Keratinocyte (primary cell): ENCODE results near the gene ARHGAP18. TPM values are rescaled to one million over a fixed set of nuclear protein-coding genes. Genes with fewer than 3 reads are reported as not detected.
A peak's percentile ranks its signal among the peaks of the same experiment; 100 is the strongest.

Experiments
- DNase-seq: peaks from one replicate; pipeline ENCODE4 v3.0.0-alpha.2; 2011; ENCODE audit warnings: low read depth, missing footprints, low spot score
- FAIRE-seq: peaks from 2 replicates; lab custom pipeline; 2011; peaks lifted over from hg19 to GRCh38; lab: Jason Lieb, UNC
- H2AFZ ChIP-seq: 2 replicates; pipeline ENCODE4 v1.6.0; 2012; ENCODE audit warnings: low read length, control low read depth, inconsistent platforms; ENCODE audit not compliant: control insufficient read depth
- H3K27ac ChIP-seq: 2 replicates; pipeline ENCODE4 v1.5.1; 2011; ENCODE audit warnings: low read length; ENCODE audit not compliant: control insufficient read depth, insufficient read depth
- H3K27me3 ChIP-seq: 3 replicates; pipeline ENCODE4 v1.6.0; 2011; ENCODE audit warnings: low read length; ENCODE audit not compliant: control insufficient read depth, insufficient read depth; ENCODE audit errors: extremely low read depth
- H3K36me3 ChIP-seq, 2 experiments: 2 replicates in 1 of 2; 3 replicates in 1 of 2; pipeline ENCODE4 v1.5.1; 2011; ENCODE audit warnings: low read length in 2 of 2, mild to moderate bottlenecking in 1 of 2; ENCODE audit not compliant: control insufficient read depth in 2 of 2, insufficient read depth in 2 of 2; ENCODE audit errors: extremely low read depth in 1 of 2
- H3K4me1 ChIP-seq: 3 replicates; pipeline ENCODE4 v1.5.1; 2011; ENCODE audit warnings: low read length; ENCODE audit not compliant: control insufficient read depth, insufficient read depth; ENCODE audit errors: extremely low read depth
- H3K4me2 ChIP-seq: 3 replicates; pipeline ENCODE4 v1.6.0; 2011; ENCODE audit warnings: low read depth, low read length; ENCODE audit not compliant: control insufficient read depth, insufficient read depth; ENCODE audit errors: extremely low read depth
- H3K4me3 ChIP-seq, 3 experiments: fragments of 200-600 bp in 1 of 3; sonication (generic) in 1 of 3; 2 replicates in 2 of 3; 3 replicates in 1 of 3; pipeline ENCODE4 v1.5.1; 2011 to 2016; ENCODE audit warnings: low read length in 3 of 3, mild to moderate bottlenecking in 3 of 3, control low read depth in 2 of 3, inconsistent platforms in 1 of 3, low read depth in 1 of 3, mixed read lengths in 1 of 3, mixed run types in 1 of 3, moderate library complexity in 1 of 3; ENCODE audit not compliant: control insufficient read depth in 2 of 3, insufficient read depth in 2 of 3; ENCODE audit errors: extremely low read depth in 1 of 3
- H3K79me2 ChIP-seq: 2 replicates; pipeline ENCODE4 v1.6.0; 2012; ENCODE audit warnings: low read length; ENCODE audit not compliant: control insufficient read depth, insufficient read depth
- H3K9ac ChIP-seq: 3 replicates; pipeline ENCODE4 v1.6.0; 2011; ENCODE audit warnings: low read length; ENCODE audit not compliant: control insufficient read depth, insufficient read depth; ENCODE audit errors: extremely low read depth
- H3K9me1 ChIP-seq: 3 replicates; pipeline ENCODE4 v1.6.0; 2011; ENCODE audit warnings: low read length; ENCODE audit not compliant: control insufficient read depth, insufficient read depth; ENCODE audit errors: extremely low read depth
- H3K9me3 ChIP-seq: 2 replicates; pipeline ENCODE4 v1.5.1; 2012; ENCODE audit warnings: low read depth, low read length; ENCODE audit not compliant: control insufficient read depth
- H4K20me1 ChIP-seq: 3 replicates; pipeline ENCODE4 v1.6.0; 2011; ENCODE audit warnings: low read length; ENCODE audit not compliant: control insufficient read depth, insufficient read depth; ENCODE audit errors: extremely low read depth
- EZH2 ChIP-seq: IDR thresholded peaks from one replicate; pipeline ENCODE4 v1.6.1; 2012; ENCODE audit warnings: inconsistent platforms, mild to moderate bottlenecking, low read length, moderate library complexity
- dilution Hi-C: fragments of 300-500 bp; cut with MboI; formaldehyde crosslinking; loops from one replicate; pipeline ENCODE4 v1.7.0; 2020; ENCODE audit warnings: low sequenced_read_pairs; ENCODE audit not compliant: extremely low pct_ligation_motif_present
- polyA plus RNA-seq, 5 experiments: library from polyadenylated mRNA; depleted of rRNA in 3 of 5; stranded (reverse) in 3 of 5; stranded (forward) in 1 of 5; unstranded in 1 of 5; fragments of >200 nt; gene quantifications; 1 replicate in 1 of 5; 2 replicates in 3 of 5; 3 replicates in 1 of 5; pipeline versions ENCODE4 v1.2.1 to v1.2.3, GENCODE V29; 2011 to 2012; ENCODE audit warnings: missing spikeins in 2 of 5, low read depth in 1 of 5, low replicate concordance in 1 of 5
- TF ChIP-seq, protein P1 (sequence below), 3 experiments: IDR thresholded peaks in 1 of 3; conservative IDR thresholded peaks in 1 of 3; optimal IDR thresholded peaks in 1 of 3; 2 replicates in 2 of 3; 3 replicates in 1 of 3; pipeline versions ENCODE3 to v1.5.1; 2011; ENCODE audit warnings: low read length in 3 of 3, mild to moderate bottlenecking in 3 of 3, moderate library complexity in 2 of 3, control low read depth in 1 of 3, inconsistent platforms in 1 of 3; ENCODE audit not compliant: insufficient read depth in 2 of 3; ENCODE audit errors: extremely low read depth in 1 of 3

The ARHGAP18 gene
- polyA plus RNA-seq, 1 donor (not counting 4 experiments of a cell fraction or from before 2014, with no cell fraction given): 17.7 TPM

GRCh38 chr6:129709196-129709768 is 695 bp downstream of the ARHGAP18 start:
- TF ChIP-seq, protein P1, sequence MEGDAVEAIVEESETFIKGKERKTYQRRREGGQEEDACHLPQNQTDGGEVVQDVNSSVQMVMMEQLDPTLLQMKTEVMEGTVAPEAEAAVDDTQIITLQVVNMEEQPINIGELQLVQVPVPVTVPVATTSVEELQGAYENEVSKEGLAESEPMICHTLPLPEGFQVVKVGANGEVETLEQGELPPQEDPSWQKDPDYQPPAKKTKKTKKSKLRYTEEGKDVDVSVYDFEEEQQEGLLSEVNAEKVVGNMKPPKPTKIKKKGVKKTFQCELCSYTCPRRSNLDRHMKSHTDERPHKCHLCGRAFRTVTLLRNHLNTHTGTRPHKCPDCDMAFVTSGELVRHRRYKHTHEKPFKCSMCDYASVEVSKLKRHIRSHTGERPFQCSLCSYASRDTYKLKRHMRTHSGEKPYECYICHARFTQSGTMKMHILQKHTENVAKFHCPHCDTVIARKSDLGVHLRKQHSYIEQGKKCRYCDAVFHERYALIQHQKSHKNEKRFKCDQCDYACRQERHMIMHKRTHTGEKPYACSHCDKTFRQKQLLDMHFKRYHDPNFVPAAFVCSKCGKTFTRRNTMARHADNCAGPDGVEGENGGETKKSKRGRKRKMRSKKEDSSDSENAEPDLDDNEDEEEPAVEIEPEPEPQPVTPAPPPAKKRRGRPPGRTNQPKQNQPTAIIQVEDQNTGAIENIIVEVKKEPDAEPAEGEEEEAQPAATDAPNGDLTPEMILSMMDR (optimal IDR thresholded peaks at IDR 0.05 in 1 of 3, IDR thresholded peaks at IDR 0.05 in 1 of 3, conservative IDR thresholded peaks at IDR 0.05 in 1 of 3; ENCODE audit: extremely low read depth in 1 of 3, insufficient read depth in 2 of 3, low read length in 3 of 3): no peak
- no peak for TF ChIP-seq EZH2
- Histone ChIP-seq H3K9ac (peak overlapping the region; percentile 81), H4K20me1 (no peaks in the 10 kb centered on the region), H3K36me3 (peaks cover 0 to 13% of the 10 kb centered on the region in 2 experiments), H3K4me2 (peak overlapping the region; percentile 73), H2AFZ (no peak overlapping the region), H3K4me3 (peak overlapping the region; percentile 51 to 96 (median 90)), H3K27ac (peak overlapping the region; percentile 76), H3K9me1 (no peaks in the 10 kb centered on the region), H3K4me1 (peaks cover 25% of the 10 kb centered on the region), H3K9me3 (no peaks in the 10 kb centered on the region), H3K27me3 (no peaks in the 10 kb centered on the region), H3K79me2 (peaks cover 56% of the 10 kb centered on the region)
- FAIRE-seq (peak; percentile 13), DNase-seq (no peak)
- dilution Hi-C loops: no loop called here

DNA sequence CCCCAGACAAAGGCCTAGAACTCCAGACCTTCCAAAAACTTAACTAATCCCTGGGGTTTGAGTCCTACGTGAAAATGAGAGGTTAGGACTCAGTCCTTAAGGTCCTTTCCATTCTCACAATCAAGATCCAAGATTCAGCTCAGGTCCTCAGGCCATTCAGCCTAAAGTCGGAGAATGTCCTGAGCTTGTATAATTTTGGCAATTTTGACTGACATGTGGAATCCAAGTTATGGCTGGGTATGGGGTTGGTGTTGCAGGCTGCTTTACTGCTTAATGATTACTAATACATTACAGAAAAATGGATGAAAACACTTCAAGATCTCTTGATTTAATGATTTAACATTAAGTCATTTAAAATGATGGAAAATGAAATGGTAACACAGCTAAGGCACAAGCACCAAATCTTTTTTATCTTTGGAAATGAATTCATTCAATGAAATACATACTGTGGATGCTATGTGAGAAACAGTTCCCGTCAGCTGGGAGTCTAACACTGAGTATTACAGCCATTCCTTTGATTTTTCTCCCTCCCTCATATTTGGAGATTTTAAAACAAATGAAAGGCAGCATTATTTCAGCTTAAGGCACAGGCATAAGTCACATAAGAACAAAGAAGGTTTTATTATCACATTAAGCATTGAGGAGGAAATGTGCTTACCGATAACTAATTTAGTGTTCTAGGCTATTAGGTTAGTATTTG is 1.3 kb downstream of the ARHGAP18 start:
- no peaks in the 10 kb centered on the region for H3K9me1 ChIP-seq
- H3K27me3 ChIP-seq: no peaks in the 10 kb centered on the region
- peak overlapping the region; percentile 76 for H3K27ac ChIP-seq
- peak overlapping the region; percentile 73 for H3K4me2 ChIP-seq
- TF ChIP-seq, protein P1 (optimal IDR thresholded peaks at IDR 0.05 in 1 of 3, IDR thresholded peaks at IDR 0.05 in 1 of 3, conservative IDR thresholded peaks at IDR 0.05 in 1 of 3; ENCODE audit: extremely low read depth in 1 of 3, insufficient read depth in 2 of 3, low read length in 3 of 3): no peak
- TF ChIP-seq EZH2: no peak
- H3K36me3 ChIP-seq: peaks cover 0 to 13% of the 10 kb centered on the region in 2 experiments
- DNase-seq: no peak
- dilution Hi-C loops: no loop called here
- FAIRE-seq: no peak
- peak overlapping the region; percentile 51 to 96 (median 90) for H3K4me3 ChIP-seq
- H3K9me3 ChIP-seq: no peaks in the 10 kb centered on the region
- peaks cover 62% of the 10 kb centered on the region for H3K79me2 ChIP-seq
- H2AFZ ChIP-seq: no peak overlapping the region
- peaks cover 25% of the 10 kb centered on the region for H3K4me1 ChIP-seq
- H3K9ac ChIP-seq: peak overlapping the region; percentile 81
- H4K20me1 ChIP-seq: no peaks in the 10 kb centered on the region
